Keratinocyte (primary cell): ENCODE measurements around the gene DNAH3. TPM values are rescaled to one million over a fixed set of nuclear protein-coding genes. Genes with fewer than 3 reads are reported as not detected.
"Not testable (repeated sequence)": the region's sequence is repeated elsewhere in the genome, so short reads cannot be mapped to it uniquely, and the experiment has no call there.

Experiments used
- DNase-seq: peaks from one replicate; pipeline ENCODE4 v3.0.0-alpha.2; 2011; ENCODE audit warnings: low read depth, missing footprints, low spot score
- FAIRE-seq: peaks from 2 replicates; lab custom pipeline; 2011; peaks lifted over from hg19 to GRCh38; lab: Jason Lieb, UNC
- H2AFZ ChIP-seq: 2 replicates; pipeline ENCODE4 v1.6.0; 2012; ENCODE audit warnings: low read length, control low read depth, inconsistent platforms; ENCODE audit not compliant: control insufficient read depth
- H3K27ac ChIP-seq: 2 replicates; pipeline ENCODE4 v1.5.1; 2011; ENCODE audit warnings: low read length; ENCODE audit not compliant: control insufficient read depth, insufficient read depth
- H3K27me3 ChIP-seq: 3 replicates; pipeline ENCODE4 v1.6.0; 2011; ENCODE audit warnings: low read length; ENCODE audit not compliant: control insufficient read depth, insufficient read depth; ENCODE audit errors: extremely low read depth
- H3K36me3 ChIP-seq, 2 experiments: 2 replicates in 1 of 2; 3 replicates in 1 of 2; pipeline ENCODE4 v1.5.1; 2011; ENCODE audit warnings: low read length in 2 of 2, mild to moderate bottlenecking in 1 of 2; ENCODE audit not compliant: control insufficient read depth in 2 of 2, insufficient read depth in 2 of 2; ENCODE audit errors: extremely low read depth in 1 of 2
- H3K4me1 ChIP-seq: 3 replicates; pipeline ENCODE4 v1.5.1; 2011; ENCODE audit warnings: low read length; ENCODE audit not compliant: control insufficient read depth, insufficient read depth; ENCODE audit errors: extremely low read depth
- H3K4me2 ChIP-seq: 3 replicates; pipeline ENCODE4 v1.6.0; 2011; ENCODE audit warnings: low read depth, low read length; ENCODE audit not compliant: control insufficient read depth, insufficient read depth; ENCODE audit errors: extremely low read depth
- H3K4me3 ChIP-seq, 3 experiments: fragments of 200-600 bp in 1 of 3; sonication (generic) in 1 of 3; 2 replicates in 2 of 3; 3 replicates in 1 of 3; pipeline ENCODE4 v1.5.1; 2011 to 2016; ENCODE audit warnings: low read length in 3 of 3, mild to moderate bottlenecking in 3 of 3, control low read depth in 2 of 3, inconsistent platforms in 1 of 3, low read depth in 1 of 3, mixed read lengths in 1 of 3, mixed run types in 1 of 3, moderate library complexity in 1 of 3; ENCODE audit not compliant: control insufficient read depth in 2 of 3, insufficient read depth in 2 of 3; ENCODE audit errors: extremely low read depth in 1 of 3
- H3K79me2 ChIP-seq: 2 replicates; pipeline ENCODE4 v1.6.0; 2012; ENCODE audit warnings: low read length; ENCODE audit not compliant: control insufficient read depth, insufficient read depth
- H3K9ac ChIP-seq: 3 replicates; pipeline ENCODE4 v1.6.0; 2011; ENCODE audit warnings: low read length; ENCODE audit not compliant: control insufficient read depth, insufficient read depth; ENCODE audit errors: extremely low read depth
- H3K9me1 ChIP-seq: 3 replicates; pipeline ENCODE4 v1.6.0; 2011; ENCODE audit warnings: low read length; ENCODE audit not compliant: control insufficient read depth, insufficient read depth; ENCODE audit errors: extremely low read depth
- H3K9me3 ChIP-seq: 2 replicates; pipeline ENCODE4 v1.5.1; 2012; ENCODE audit warnings: low read depth, low read length; ENCODE audit not compliant: control insufficient read depth
- H4K20me1 ChIP-seq: 3 replicates; pipeline ENCODE4 v1.6.0; 2011; ENCODE audit warnings: low read length; ENCODE audit not compliant: control insufficient read depth, insufficient read depth; ENCODE audit errors: extremely low read depth
- EZH2 ChIP-seq: IDR thresholded peaks from one replicate; pipeline ENCODE4 v1.6.1; 2012; ENCODE audit warnings: inconsistent platforms, mild to moderate bottlenecking, low read length, moderate library complexity
- dilution Hi-C: fragments of 300-500 bp; cut with MboI; formaldehyde crosslinking; loops from one replicate; pipeline ENCODE4 v1.7.0; 2020; ENCODE audit warnings: low sequenced_read_pairs; ENCODE audit not compliant: extremely low pct_ligation_motif_present
- polyA plus RNA-seq, 5 experiments: library from polyadenylated mRNA; depleted of rRNA in 3 of 5; stranded (reverse) in 3 of 5; stranded (forward) in 1 of 5; unstranded in 1 of 5; fragments of >200 nt; gene quantifications; 1 replicate in 1 of 5; 2 replicates in 3 of 5; 3 replicates in 1 of 5; pipeline versions ENCODE4 v1.2.1 to v1.2.3, GENCODE V29; 2011 to 2012; ENCODE audit warnings: missing spikeins in 2 of 5, low read depth in 1 of 5, low replicate concordance in 1 of 5
- TF ChIP-seq, protein P1 (sequence below), 3 experiments: IDR thresholded peaks in 1 of 3; conservative IDR thresholded peaks in 1 of 3; optimal IDR thresholded peaks in 1 of 3; 2 replicates in 2 of 3; 3 replicates in 1 of 3; pipeline versions ENCODE3 to v1.5.1; 2011; ENCODE audit warnings: low read length in 3 of 3, mild to moderate bottlenecking in 3 of 3, moderate library complexity in 2 of 3, control low read depth in 1 of 3, inconsistent platforms in 1 of 3; ENCODE audit not compliant: insufficient read depth in 2 of 3; ENCODE audit errors: extremely low read depth in 1 of 3

DNAH3 gene
- polyA plus RNA-seq, 1 donor (not counting 4 experiments of a cell fraction or from before 2014, with no cell fraction given): 1.2 TPM

DNA sequence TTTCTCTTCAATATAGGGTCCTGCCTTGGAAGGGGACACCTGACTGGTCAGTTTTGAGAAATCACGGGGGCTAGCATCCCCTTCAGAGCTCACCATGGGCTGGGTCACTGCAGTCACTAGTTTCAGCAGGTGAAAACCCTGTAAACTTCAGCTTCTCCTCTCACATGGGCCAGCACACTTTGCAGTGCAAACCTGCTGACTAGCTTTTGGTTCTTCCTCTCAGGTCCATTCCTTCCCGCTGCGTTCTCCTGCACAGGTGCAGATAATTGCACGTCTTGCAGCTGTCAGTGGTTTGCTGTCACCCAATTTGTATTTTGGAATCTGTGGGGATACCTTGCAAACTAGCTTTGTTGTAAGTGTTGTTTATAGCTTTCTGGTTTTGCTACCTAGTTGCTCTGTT, 154.9 kb downstream of the DNAH3 start:
- Histone ChIP-seq H4K20me1 (no peaks in the 10 kb centered on the region), H3K4me3 (no peak overlapping the region), H3K9ac (no peak overlapping the region), H3K9me3 (no peaks in the 10 kb centered on the region), H3K9me1 (no peaks in the 10 kb centered on the region), H3K4me2 (no peak overlapping the region), H3K27me3 (no peaks in the 10 kb centered on the region), H3K36me3 (no peaks in the 10 kb centered on the region), H3K4me1 (no peaks in the 10 kb centered on the region), H3K79me2 (no peaks in the 10 kb centered on the region), H3K27ac (no peak overlapping the region), H2AFZ (no peak overlapping the region)
- DNase-seq (no peak), FAIRE-seq (no peak)
- dilution Hi-C loops: no loop called here
- TF ChIP-seq, protein P1, sequence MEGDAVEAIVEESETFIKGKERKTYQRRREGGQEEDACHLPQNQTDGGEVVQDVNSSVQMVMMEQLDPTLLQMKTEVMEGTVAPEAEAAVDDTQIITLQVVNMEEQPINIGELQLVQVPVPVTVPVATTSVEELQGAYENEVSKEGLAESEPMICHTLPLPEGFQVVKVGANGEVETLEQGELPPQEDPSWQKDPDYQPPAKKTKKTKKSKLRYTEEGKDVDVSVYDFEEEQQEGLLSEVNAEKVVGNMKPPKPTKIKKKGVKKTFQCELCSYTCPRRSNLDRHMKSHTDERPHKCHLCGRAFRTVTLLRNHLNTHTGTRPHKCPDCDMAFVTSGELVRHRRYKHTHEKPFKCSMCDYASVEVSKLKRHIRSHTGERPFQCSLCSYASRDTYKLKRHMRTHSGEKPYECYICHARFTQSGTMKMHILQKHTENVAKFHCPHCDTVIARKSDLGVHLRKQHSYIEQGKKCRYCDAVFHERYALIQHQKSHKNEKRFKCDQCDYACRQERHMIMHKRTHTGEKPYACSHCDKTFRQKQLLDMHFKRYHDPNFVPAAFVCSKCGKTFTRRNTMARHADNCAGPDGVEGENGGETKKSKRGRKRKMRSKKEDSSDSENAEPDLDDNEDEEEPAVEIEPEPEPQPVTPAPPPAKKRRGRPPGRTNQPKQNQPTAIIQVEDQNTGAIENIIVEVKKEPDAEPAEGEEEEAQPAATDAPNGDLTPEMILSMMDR (optimal IDR thresholded peaks at IDR 0.05 in 1 of 3, IDR thresholded peaks at IDR 0.05 in 1 of 3, conservative IDR thresholded peaks at IDR 0.05 in 1 of 3; ENCODE audit: extremely low read depth in 1 of 3, insufficient read depth in 2 of 3, low read length in 3 of 3): no peak
- TF ChIP-seq EZH2: no peak

DNA sequence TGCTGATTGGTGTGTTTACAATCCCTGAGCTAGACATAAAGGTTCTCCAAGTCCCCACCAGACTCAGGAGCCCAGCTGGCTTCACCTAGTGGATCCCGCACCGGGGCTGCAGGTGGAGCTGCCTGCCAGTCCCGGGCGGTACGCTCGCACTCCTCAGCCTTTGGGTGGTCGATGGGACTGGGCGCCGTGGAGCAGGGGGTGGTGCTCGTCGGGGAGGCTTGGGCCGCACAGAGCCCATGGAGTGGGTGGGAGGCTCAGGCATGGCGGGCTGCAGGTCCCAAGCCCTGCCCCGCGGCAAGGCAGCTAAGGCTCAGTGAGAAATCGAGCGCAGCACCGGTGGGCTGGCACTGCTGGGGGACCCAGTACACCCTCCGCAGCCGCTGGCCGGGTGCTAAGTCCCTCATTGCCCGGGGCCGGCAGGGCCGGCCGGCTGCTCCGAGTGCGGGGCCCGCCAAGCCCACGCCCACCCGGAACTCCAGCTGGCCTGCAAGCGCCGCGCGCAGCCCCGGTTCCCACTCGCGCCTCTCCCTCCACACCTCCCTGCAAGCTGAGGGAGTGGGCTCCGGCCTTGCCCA, 161.1 kb downstream of the DNAH3 start:
- H3K9me3 ChIP-seq, H3K4me3 ChIP-seq, H3K4me2 ChIP-seq, dilution Hi-C loops, H3K9me1 ChIP-seq, H3K4me1 ChIP-seq, DNase-seq, H3K79me2 ChIP-seq, H4K20me1 ChIP-seq, H3K36me3 ChIP-seq, H3K27ac ChIP-seq, H2AFZ ChIP-seq, H3K9ac ChIP-seq, H3K27me3 ChIP-seq, FAIRE-seq: not testable (repeated sequence)

DNA sequence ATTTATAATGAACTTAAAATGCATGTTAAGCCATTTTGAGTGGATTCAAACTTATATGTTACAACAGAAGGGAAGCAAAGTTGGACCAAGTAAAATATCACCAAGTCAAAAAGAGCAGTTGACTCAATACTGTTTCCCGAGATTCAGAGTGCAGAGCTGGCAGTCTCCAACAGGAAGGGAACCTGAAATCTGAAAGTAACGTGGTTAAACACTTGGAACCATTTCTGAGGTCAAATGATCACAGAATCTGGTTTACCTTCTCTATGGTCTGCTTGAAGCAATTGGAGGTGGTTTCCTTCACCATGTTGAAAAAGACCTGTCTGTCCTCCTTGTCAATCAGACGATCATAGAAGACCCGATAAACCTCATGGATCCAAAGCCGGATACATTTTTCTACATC, 163.6 kb downstream of the DNAH3 start:
- FAIRE-seq: no peak

More for the DNA sequence above, 163.6 kb downstream of the DNAH3 start:
- Histone ChIP-seq H3K36me3 (no peaks in the 10 kb centered on the region), H4K20me1 (no peaks in the 10 kb centered on the region), H2AFZ (no peak overlapping the region), H3K9me3 (no peaks in the 10 kb centered on the region), H3K4me1 (no peaks in the 10 kb centered on the region), H3K4me2 (no peak overlapping the region), H3K79me2 (no peaks in the 10 kb centered on the region), H3K4me3 (no peak overlapping the region), H3K9ac (no peak overlapping the region), H3K27me3 (no peaks in the 10 kb centered on the region), H3K9me1 (no peaks in the 10 kb centered on the region), H3K27ac (no peak overlapping the region)
- no peak for DNase-seq
- dilution Hi-C loops: no loop called here
- TF ChIP-seq, protein P1 (optimal IDR thresholded peaks at IDR 0.05 in 1 of 3, IDR thresholded peaks at IDR 0.05 in 1 of 3, conservative IDR thresholded peaks at IDR 0.05 in 1 of 3; ENCODE audit: extremely low read depth in 1 of 3, insufficient read depth in 2 of 3, low read length in 3 of 3): no peak
- no peak for TF ChIP-seq EZH2
